ENCODE data around the gene RAG1. TPM values are rescaled to one million over a fixed set of nuclear protein-coding genes. Genes with fewer than 3 reads are reported as not detected.

Gene RAG1
- total RNA-seq, 2 donors from 2014 or later: 0.33 to 0.52 TPM

DNA sequence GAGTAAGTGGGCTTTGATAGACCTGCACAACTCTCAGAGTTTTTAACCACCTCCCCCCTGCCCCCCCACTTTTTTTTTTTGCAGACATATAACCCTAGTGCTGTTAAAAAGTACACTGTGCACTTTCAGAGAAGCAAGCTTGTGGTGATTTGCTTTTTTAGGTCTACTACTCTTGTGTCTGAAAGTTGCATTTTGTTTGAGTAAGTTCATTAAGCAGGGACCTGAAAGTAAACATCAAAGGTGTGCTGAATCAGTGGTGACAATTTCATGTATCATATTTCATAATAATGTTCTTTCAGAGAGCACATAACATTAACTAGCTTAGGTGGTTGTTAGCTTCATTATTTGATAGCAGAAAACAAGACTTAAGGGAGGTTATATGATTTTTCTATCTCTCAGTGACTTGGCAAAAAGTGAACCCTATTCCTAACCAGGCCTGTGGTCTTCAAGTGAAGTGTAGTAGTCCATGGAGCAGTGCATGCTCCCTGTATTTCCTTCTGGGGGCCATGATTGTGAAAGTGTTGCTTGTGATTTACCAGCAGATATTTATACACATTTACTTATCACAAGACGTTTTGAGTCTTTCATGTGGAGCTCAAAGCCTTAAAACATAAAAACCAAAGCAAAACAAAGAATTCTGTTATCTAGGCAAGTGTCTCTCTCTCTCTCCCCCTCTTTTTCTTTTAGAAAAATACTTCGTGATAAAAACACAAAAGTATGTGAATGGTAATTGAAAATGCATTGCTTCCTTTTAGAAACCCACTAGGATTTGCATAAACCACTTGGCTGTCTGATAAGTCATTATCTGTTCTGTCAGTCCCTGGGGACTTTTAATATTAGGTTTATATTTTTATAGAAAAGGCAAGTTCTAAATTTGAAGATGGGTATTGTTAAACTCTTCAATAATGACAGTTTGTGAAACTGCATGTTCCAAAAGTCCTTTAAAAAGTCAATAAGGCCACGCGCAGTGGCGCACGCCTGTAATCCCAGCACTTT, 37.7 kb downstream of the RAG1 start:
- H3K4me3 ChIP-seq: no peak overlapping the region
- intact Hi-C loops (cut with DNase I): no loop called here
- WGBS, 2 donors: 77 to 82% methylated on average over 6 of the region's 6 CpGs
- ATAC-seq (no peak), DNase-seq (no peak)
- H3K27ac ChIP-seq: no peak overlapping the region
- TF ChIP-seq POLR2A (IDR thresholded peaks at IDR 0.05): no peak
- TF ChIP-seq CTCF (IDR thresholded peaks at IDR 0.05): no peak
- H3K36me3 ChIP-seq (replicated peaks in 1 of 2; ENCODE audit: insufficient read depth in 1 of 2, low read depth in 2 of 2): no peaks in the 10 kb centered on the region
- no peaks in the 10 kb centered on the region for H3K27me3 ChIP-seq
- peaks cover 4% of the 10 kb centered on the region for H3K4me1 ChIP-seq
- no peaks in the 10 kb centered on the region for H3K9me3 ChIP-seq

DNA sequence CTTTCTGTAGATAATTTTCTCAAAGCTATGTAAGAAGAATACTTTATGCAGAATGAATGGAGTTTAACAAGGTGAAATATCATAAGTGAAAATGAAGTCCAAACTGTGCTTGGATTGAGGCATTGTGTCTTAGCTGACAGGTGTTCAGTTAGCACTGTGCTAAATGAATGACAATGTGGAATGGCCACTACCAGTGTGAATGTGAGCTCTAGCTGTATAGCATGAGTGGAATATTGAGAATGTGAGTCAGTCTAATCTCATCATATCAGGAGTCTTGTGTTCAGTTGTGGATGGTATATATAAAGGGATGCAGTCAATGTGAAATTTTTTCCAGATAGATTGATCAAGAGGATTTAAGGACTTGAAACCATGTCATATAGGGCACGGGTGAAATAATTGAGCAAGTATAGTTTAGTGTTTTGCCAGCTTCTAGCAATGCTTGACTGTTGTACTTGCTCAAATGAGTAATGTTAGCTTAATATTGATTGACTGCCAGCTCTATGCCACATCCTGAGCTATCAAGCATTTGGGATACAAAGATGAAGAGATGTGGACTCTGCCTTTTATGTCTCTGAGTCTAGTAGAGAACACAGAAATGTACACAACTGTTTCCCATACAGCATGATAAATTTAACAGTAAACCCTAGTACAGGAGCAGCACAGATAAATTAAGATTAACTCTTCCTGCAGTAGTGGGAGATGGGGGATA, 40.8 kb downstream of the RAG1 start:
- H3K27ac ChIP-seq: no peak overlapping the region
- DNase-seq (no peak), ATAC-seq (no peak)
- no peak overlapping the region for H3K4me3 ChIP-seq
- no peaks in the 10 kb centered on the region for H3K36me3 ChIP-seq (replicated peaks in 1 of 2; ENCODE audit: insufficient read depth in 1 of 2, low read depth in 2 of 2)
- TF ChIP-seq CTCF (IDR thresholded peaks at IDR 0.05) (no peak), POLR2A (IDR thresholded peaks at IDR 0.05) (no peak)
- intact Hi-C loops (cut with DNase I): no loop called here
- H3K4me1 ChIP-seq: peaks cover 4% of the 10 kb centered on the region
- H3K9me3 ChIP-seq: no peaks in the 10 kb centered on the region
- 81 to 96% methylated on average over 1 of the region's 1 CpG for WGBS, 2 donors
- H3K27me3 ChIP-seq: no peaks in the 10 kb centered on the region

DNA sequence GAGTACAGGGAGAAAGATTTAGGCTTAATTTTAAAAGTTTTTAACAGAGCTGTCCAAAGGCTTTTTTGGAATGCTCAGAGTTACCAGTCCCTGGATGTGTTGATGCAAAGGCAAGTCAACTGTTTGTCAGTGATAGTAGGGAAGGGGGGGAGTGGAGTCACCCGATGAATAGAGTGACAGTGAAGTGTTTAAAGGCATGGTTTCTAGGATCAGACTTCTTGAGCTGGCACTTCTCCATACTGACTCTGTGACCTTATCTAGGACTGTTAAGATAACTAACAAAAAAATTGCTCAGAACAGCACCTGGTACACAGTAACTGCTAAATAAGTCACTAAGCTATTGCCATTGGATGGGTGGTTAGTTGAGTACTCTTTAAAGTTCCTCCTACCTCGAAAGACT, 41.6 kb downstream of the RAG1 start:
- H3K4me3 ChIP-seq: no peak overlapping the region
- no peaks in the 10 kb centered on the region for H3K27me3 ChIP-seq
- DNase-seq: no peak
- no peak for ATAC-seq
- TF ChIP-seq POLR2A (IDR thresholded peaks at IDR 0.05) (no peak), CTCF (IDR thresholded peaks at IDR 0.05) (no peak)
- intact Hi-C loops (cut with DNase I): no loop called here
- no peaks in the 10 kb centered on the region for H3K36me3 ChIP-seq (replicated peaks in 1 of 2; ENCODE audit: insufficient read depth in 1 of 2, low read depth in 2 of 2)
- no peaks in the 10 kb centered on the region for H3K9me3 ChIP-seq
- peaks cover 4% of the 10 kb centered on the region for H3K4me1 ChIP-seq
- H3K27ac ChIP-seq: no peak overlapping the region
- 22 to 33% methylated on average over 2 of the region's 2 CpGs for WGBS, 2 donors

DNA sequence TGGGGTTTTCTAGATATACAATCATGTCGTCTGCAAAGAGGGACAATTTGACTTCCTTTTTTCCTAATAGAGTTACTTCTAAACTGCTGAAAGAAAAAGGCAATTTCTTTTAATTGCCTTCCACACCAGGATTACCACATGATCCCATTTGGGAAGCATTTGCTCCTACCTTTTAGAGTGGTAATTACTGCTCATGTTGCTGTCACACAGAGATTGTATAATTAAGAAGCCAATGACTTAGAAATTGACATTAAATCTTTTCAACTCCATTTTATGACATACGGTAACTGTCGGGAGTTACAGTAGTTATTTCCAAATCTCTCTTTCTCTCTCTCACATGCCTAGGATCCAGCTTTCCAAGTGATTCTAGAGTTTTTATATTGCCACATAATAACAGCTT, 48.0 kb downstream of the RAG1 start:
- intact Hi-C loops (cut with DNase I): no loop called here
- Histone ChIP-seq H3K36me3 (replicated peaks in 1 of 2; ENCODE audit: insufficient read depth in 1 of 2, low read depth in 2 of 2) (no peaks in the 10 kb centered on the region), H3K4me3 (no peak overlapping the region), H3K4me1 (peaks cover 7% of the 10 kb centered on the region), H3K27me3 (no peaks in the 10 kb centered on the region), H3K27ac (no peak overlapping the region), H3K9me3 (no peaks in the 10 kb centered on the region)
- ATAC-seq: no peak
- TF ChIP-seq CTCF (IDR thresholded peaks at IDR 0.05) (no peak), POLR2A (IDR thresholded peaks at IDR 0.05) (no peak)
- no peak for DNase-seq
- 75 to 87% methylated on average over 3 of the region's 3 CpGs for WGBS, 2 donors

Data from body of pancreas (tissue), 4 donors.